ENCODE measurements around the gene IL1F10. TPM values are rescaled to one million over a fixed set of nuclear protein-coding genes. Genes with fewer than 3 reads are reported as not detected.

IL1F10 gene
- polyA plus RNA-seq, 1 donor from 2014 or later = not detected

GRCh38 chr2:113111823-113112287 lies 44.1 kb downstream of the IL1F10 start:
- Histone ChIP-seq H3K36me3 (ENCODE audit: insufficient read depth, low read length) (no peaks in the 10 kb centered on the region), H3K4me3 (ENCODE audit: low read length) (no peak overlapping the region), H3K27ac (ENCODE audit: low read length) (no peak overlapping the region), H3K79me2 (replicated peaks; ENCODE audit: insufficient read depth, low read length) (no peaks in the 10 kb centered on the region), H2AFZ (ENCODE audit: low read depth, low read length) (no peak overlapping the region), H3F3A (ENCODE audit: insufficient read depth, low read length, poor library complexity, severe bottlenecking) (no peaks in the 10 kb centered on the region), H3K9me3 (ENCODE audit: low read length) (no peaks in the 10 kb centered on the region), H3K4me2 (ENCODE audit: low read length) (no peak overlapping the region), H4K20me1 (ENCODE audit: insufficient read depth) (no peaks in the 10 kb centered on the region), H3K27me3 (ENCODE audit: insufficient read depth, low read depth, low read length) (no peaks in the 10 kb centered on the region), H3K9ac (ENCODE audit: low read length) (no peak overlapping the region), H3K9me2 (ENCODE audit: insufficient read depth, low read length) (no peaks in the 10 kb centered on the region)
- TF ChIP-seq TAF1 (IDR thresholded peaks at IDR 0.05; ENCODE audit: low read depth) (no peak), REST (IDR thresholded peaks at IDR 0.05; ENCODE audit: borderline replicate concordance) (no peak), RAD21 (conservative IDR thresholded peaks at IDR 0.05) (no peak), MXI1 (conservative IDR thresholded peaks at IDR 0.05; ENCODE audit: poor library complexity, severe bottlenecking) (no peak), EZH2 (IDR thresholded peaks at IDR 0.05; ENCODE audit: borderline replicate concordance, insufficient read depth, low read length, poor library complexity, severe bottlenecking) (no peak), EP300 (conservative IDR thresholded peaks at IDR 0.05; ENCODE audit: poor library complexity, severe bottlenecking) (no peak), SMC3 (conservative IDR thresholded peaks at IDR 0.05; ENCODE audit: poor library complexity) (no peak), POLR2AphosphoS5 (IDR thresholded peaks at IDR 0.05) (no peak)
- TF ChIP-seq, protein P1, sequence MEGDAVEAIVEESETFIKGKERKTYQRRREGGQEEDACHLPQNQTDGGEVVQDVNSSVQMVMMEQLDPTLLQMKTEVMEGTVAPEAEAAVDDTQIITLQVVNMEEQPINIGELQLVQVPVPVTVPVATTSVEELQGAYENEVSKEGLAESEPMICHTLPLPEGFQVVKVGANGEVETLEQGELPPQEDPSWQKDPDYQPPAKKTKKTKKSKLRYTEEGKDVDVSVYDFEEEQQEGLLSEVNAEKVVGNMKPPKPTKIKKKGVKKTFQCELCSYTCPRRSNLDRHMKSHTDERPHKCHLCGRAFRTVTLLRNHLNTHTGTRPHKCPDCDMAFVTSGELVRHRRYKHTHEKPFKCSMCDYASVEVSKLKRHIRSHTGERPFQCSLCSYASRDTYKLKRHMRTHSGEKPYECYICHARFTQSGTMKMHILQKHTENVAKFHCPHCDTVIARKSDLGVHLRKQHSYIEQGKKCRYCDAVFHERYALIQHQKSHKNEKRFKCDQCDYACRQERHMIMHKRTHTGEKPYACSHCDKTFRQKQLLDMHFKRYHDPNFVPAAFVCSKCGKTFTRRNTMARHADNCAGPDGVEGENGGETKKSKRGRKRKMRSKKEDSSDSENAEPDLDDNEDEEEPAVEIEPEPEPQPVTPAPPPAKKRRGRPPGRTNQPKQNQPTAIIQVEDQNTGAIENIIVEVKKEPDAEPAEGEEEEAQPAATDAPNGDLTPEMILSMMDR (IDR thresholded peaks at IDR 0.05; ENCODE audit: poor library complexity, severe bottlenecking) = no peak

GRCh38 chr2:113112441-113112840 lies 44.7 kb downstream of the IL1F10 start:
- Histone ChIP-seq H4K20me1 (ENCODE audit: insufficient read depth) (no peaks in the 10 kb centered on the region), H3K9me2 (ENCODE audit: insufficient read depth, low read length) (no peaks in the 10 kb centered on the region), H3K36me3 (ENCODE audit: insufficient read depth, low read length) (no peaks in the 10 kb centered on the region), H3K27ac (ENCODE audit: low read length) (no peak overlapping the region), H3K79me2 (replicated peaks; ENCODE audit: insufficient read depth, low read length) (no peaks in the 10 kb centered on the region), H3K27me3 (ENCODE audit: insufficient read depth, low read depth, low read length) (no peaks in the 10 kb centered on the region), H3K4me2 (ENCODE audit: low read length) (no peak overlapping the region), H2AFZ (ENCODE audit: low read depth, low read length) (no peak overlapping the region), H3K9ac (ENCODE audit: low read length) (no peak overlapping the region), H3K9me3 (ENCODE audit: low read length) (no peaks in the 10 kb centered on the region), H3K4me3 (ENCODE audit: low read length) (no peak overlapping the region), H3F3A (ENCODE audit: insufficient read depth, low read length, poor library complexity, severe bottlenecking) (no peaks in the 10 kb centered on the region)
- TF ChIP-seq MXI1 (conservative IDR thresholded peaks at IDR 0.05; ENCODE audit: poor library complexity, severe bottlenecking) = no peak
- TF ChIP-seq SMC3 (conservative IDR thresholded peaks at IDR 0.05; ENCODE audit: poor library complexity) = no peak
- no peak for TF ChIP-seq RAD21 (conservative IDR thresholded peaks at IDR 0.05)
- no peak for TF ChIP-seq REST (IDR thresholded peaks at IDR 0.05; ENCODE audit: borderline replicate concordance)
- TF ChIP-seq TAF1 (IDR thresholded peaks at IDR 0.05; ENCODE audit: low read depth) = no peak
- no peak for TF ChIP-seq EZH2 (IDR thresholded peaks at IDR 0.05; ENCODE audit: borderline replicate concordance, insufficient read depth, low read length, poor library complexity, severe bottlenecking)
- no peak for TF ChIP-seq POLR2AphosphoS5 (IDR thresholded peaks at IDR 0.05)
- no peak for TF ChIP-seq EP300 (conservative IDR thresholded peaks at IDR 0.05; ENCODE audit: poor library complexity, severe bottlenecking)
- TF ChIP-seq, protein P1 (IDR thresholded peaks at IDR 0.05; ENCODE audit: poor library complexity, severe bottlenecking) = no peak
